GM06990 (cell line): Measurements from ENCODE around the gene ATP1A2.

Experiments
- DNase-seq: peaks from one replicate; pipeline ENCODE4 v3.0.0-alpha.2; 2011; ENCODE audit not compliant: insufficient read length; ENCODE audit errors: extremely low read depth
- H3K27me3 ChIP-seq: replicated peaks from 2 replicates; pipeline ENCODE4 v1.6.0; 2011; ENCODE audit warnings: low read length; ENCODE audit not compliant: control insufficient read depth, insufficient read depth
- H3K36me3 ChIP-seq: 2 replicates; pipeline ENCODE4 v1.5.1; 2011; ENCODE audit warnings: low read length; ENCODE audit not compliant: control insufficient read depth, insufficient read depth
- H3K4me3 ChIP-seq: replicated peaks from 2 replicates; pipeline ENCODE4 v1.5.1; 2011; ENCODE audit warnings: low read depth, mild to moderate bottlenecking, control low read depth, low read length
- CTCF ChIP-seq: IDR thresholded peaks from 2 replicates; pipeline ENCODE4 v1.5.1; 2011; ENCODE audit warnings: low read length, control low read depth, mild to moderate bottlenecking, inconsistent platforms; ENCODE audit not compliant: insufficient read depth, poor library complexity, severe bottlenecking

ATP1A2 gene

DNA sequence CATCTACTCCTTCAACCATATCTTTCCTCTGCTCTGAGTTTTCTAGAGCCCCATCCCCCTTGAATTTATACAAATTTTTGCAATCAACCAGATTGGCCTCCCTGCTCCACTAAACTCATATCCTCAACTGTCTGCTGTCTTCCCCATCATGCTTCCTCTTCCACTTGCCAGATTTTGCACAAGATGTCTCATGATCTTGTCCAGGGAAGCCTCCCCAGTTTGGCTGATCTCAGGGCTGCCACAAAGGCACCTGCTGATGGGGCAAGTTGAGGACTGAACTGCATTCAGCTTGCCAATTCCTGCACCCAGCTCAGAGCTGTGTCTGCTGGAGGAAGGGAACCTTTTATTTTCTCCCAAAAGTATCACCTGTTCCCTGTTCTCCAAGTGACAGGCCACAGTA lies 38.1 kb upstream of the ATP1A2 start:
- Histone ChIP-seq H3K27me3 (no peaks in the 10 kb centered on the region; the same call in 1 of the 2 replicates), H3K36me3 (no peaks in the 10 kb centered on the region), H3K4me3 (no peak overlapping the region)
- TF ChIP-seq CTCF: no peak
- DNase-seq: no peak

DNA sequence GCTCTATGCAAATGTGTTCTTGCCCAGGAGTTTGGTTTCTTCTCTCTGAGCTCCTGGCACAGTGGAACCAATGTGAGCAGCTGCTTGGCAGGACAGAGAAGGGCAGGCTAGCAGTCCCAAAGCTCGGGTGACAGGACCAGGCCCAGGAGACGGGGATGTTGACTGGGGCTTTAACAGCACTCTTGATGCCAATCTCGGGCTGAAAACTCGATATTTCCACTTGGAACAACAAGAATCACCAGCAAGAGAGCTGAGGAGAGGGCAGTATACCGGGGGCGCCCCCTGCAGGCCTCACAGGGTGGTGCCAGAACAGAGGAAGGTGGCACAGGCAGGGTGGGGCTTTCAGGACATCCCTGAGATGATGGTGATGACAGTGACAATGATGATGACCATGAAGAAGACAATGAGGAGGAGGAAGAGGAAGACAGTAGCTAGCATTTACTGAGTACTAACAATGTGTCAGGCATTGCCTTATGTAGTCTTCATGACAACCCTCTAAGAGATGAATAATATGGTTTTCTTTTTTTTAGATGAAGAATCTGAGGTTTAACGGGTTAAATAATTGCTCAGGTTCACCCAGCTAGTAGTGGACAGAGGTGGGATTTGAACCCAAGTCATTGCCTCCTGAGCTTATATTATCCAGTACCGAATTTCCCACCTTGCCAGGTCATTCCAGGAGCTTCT lies 36.9 kb upstream of the ATP1A2 start:
- peak; percentile 99 for TF ChIP-seq CTCF
- no peak overlapping the region for H3K4me3 ChIP-seq

DNA sequence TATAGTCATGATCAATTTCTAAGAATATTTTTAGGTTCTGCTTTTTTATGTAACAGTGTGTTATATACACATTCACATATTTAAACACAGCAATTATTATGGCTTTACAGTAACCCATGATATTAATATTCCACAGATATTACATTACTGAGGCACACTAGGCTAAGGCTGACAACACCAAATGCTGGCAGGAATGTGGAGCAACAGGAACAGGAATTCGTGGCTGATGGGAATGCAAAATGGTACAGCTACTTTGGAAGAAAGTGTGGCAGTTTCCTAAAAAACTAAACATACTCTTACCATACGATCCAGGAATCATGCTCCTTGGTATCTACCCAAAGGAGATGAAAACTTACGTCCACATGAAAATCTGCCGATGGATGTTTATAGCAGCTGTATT lies 36.1 kb upstream of the ATP1A2 start:
- no peak for TF ChIP-seq CTCF
- Histone ChIP-seq H3K36me3 (no peaks in the 10 kb centered on the region), H3K27me3 (no peaks in the 10 kb centered on the region; the same call in 1 of the 2 replicates), H3K4me3 (no peak overlapping the region)
- no peak for DNase-seq

More for the DNA sequence above, 36.9 kb upstream of the ATP1A2 start:
- DNase-seq: peak; percentile 40
- Histone ChIP-seq H3K27me3 (no peaks in the 10 kb centered on the region; the same call in 1 of the 2 replicates), H3K36me3 (no peaks in the 10 kb centered on the region)

- DNase-seq: no peak
- Histone ChIP-seq H3K36me3 (no peaks in the 10 kb centered on the region), H3K4me3 (no peak overlapping the region), H3K27me3 (no peaks in the 10 kb centered on the region; the same call in 1 of the 2 replicates)
- TF ChIP-seq CTCF: no peak
Measured at GRCh38 chr1:160080381-160081100, 35.0 kb upstream of the ATP1A2 start.

DNA sequence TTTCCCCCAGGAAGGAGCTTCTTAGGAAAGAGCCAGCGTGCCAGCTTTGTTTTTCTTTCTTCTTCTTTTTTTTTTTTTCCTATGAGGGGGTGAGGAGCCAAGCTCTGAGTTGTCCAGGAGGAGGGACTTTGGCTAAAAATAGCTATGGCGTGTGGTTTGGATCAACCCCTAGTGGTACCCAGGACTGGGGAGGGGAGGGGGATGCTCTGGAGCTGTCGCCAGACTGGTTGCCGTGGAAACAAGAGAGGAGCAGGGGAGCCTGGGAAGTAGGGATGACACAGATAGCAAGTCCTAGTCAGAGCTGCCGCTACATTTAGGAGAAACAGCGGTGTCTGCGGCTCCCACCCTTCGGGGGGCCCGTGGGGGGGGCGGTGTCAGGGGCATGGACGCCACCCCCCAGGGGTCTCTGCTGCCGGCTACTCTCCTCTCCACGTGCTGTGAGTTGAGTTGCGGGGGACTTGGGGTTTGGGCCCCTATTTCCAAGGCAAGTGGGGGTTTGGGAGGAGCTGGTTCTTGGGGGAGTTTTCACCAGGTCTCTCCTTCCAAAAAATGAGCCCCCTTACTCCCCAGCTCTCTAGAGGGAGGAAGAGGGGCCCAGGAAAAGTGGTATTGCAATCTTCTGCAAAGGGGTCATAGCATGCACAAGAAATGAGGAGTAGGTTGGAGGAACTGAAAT lies 34.2 kb upstream of the ATP1A2 start, which contains the start of gene KCNJ9:
Gene KCNJ9 (plus strand): TSS at position 278 of the 676 bp plus-strand sequence. CDS start 2,493 bp downstream, outside the sequence.
- no peak for DNase-seq
- no peaks in the 10 kb centered on the region; the same call in 1 of the 2 replicates for H3K27me3 ChIP-seq

More for the DNA sequence above, 34.2 kb upstream of the ATP1A2 start, which contains the start of gene KCNJ9:
- TF ChIP-seq CTCF: no peak
- Histone ChIP-seq H3K36me3 (no peaks in the 10 kb centered on the region), H3K4me3 (no peak within 1 kb of the TSS)
